Gastroesophageal sphincter (tissue), 4 donors: ENCODE data around the gene TRIM2. TPM values are rescaled to one million over a fixed set of nuclear protein-coding genes. Genes with fewer than 3 reads are reported as not detected.

Source experiments
- ATAC-seq: fragments of 150-250 bp; one replicate; pipeline ENCODE4 v1.9.1; 2016; ENCODE audit warnings: mild to moderate bottlenecking, moderate library complexity
- H3K27ac ChIP-seq, 4 donors: fragments of 200-600 bp; sonication (generic) in 3 of 4; 1 replicate in 3 of 4; 2 replicates in 1 of 4; pipeline ENCODE4 v1.5.1; 2016 to 2019
- H3K27me3 ChIP-seq: fragments of 200-600 bp; sonication (generic); one replicate; pipeline ENCODE4 v1.5.1; 2019
- H3K36me3 ChIP-seq, 2 donors: fragments of 200-600 bp; sonication (generic); one replicate each; pipeline ENCODE4 v1.5.1; 2019; ENCODE audit warnings: control low read depth in 1 of 2
- H3K4me1 ChIP-seq, 3 donors: fragments of 200-600 bp; sonication (generic); 1 replicate in 2 of 3; 2 replicates in 1 of 3; pipeline ENCODE4 v1.5.1; 2016 to 2019; ENCODE audit warnings: control low read depth in 2 of 3
- H3K4me3 ChIP-seq, 2 donors: fragments of 200-600 bp; sonication (generic); one replicate each; pipeline ENCODE4 v1.5.1; 2019; ENCODE audit warnings: mild to moderate bottlenecking in 1 of 2, moderate library complexity in 1 of 2
- H3K9me3 ChIP-seq, 3 donors: fragments of 200-600 bp; sonication (generic); one replicate each; pipeline ENCODE4 v1.5.1; 2017 to 2019; ENCODE audit warnings: control low read depth in 2 of 3
- EP300 ChIP-seq: sonication (generic); formaldehyde crosslinking; IDR thresholded peaks from one replicate; pipeline ENCODE4 v1.6.1; 2017; ENCODE audit warnings: antibody characterized with exemption, mild to moderate bottlenecking
- POLR2A ChIP-seq, 2 donors: fragments of 450-650 bp; IDR thresholded peaks; one replicate each; pipeline ENCODE4 v1.6.1; 2017; ENCODE audit warnings: antibody characterized with exemption in 2 of 2, mild to moderate bottlenecking in 2 of 2, moderate library complexity in 1 of 2
- POLR2AphosphoS5 ChIP-seq: sonication (generic); formaldehyde crosslinking; IDR thresholded peaks from one replicate; pipeline ENCODE4 v1.6.1; 2017; ENCODE audit warnings: antibody characterized with exemption
- WGBS, 2 donors: methylation state at CpG; one replicate each; pipeline ENCODE4 v1.1.5; 2018; ENCODE audit warnings: low coverage in 1 of 2; 5-methylcytosine and 5-hydroxymethylcytosine counted together
- total RNA-seq, 4 donors: library from RNA; depleted of rRNA; stranded (reverse); fragments of >200 nt; gene quantifications; one replicate each; pipeline ENCODE4 v1.1.0, GENCODE V29; 2016
- TF ChIP-seq, protein P1 (sequence below), 4 experiments: fragments of 200-600 bp in 2 of 4; fragments of 450-650 bp in 2 of 4; sonication (generic) in 1 of 4; IDR thresholded peaks; one replicate each; pipeline ENCODE4 v1.5.1; 2017 to 2019; ENCODE audit warnings: antibody characterized with exemption in 4 of 4, mild to moderate bottlenecking in 2 of 4, moderate library complexity in 2 of 4

Gene TRIM2
- total RNA-seq, 4 donors from 2014 or later, result 31.2 to 59.2 (median 44.4) TPM

GRCh38 chr4:153283260-153283659, 79.0 kb downstream of the TRIM2 start:
- H3K27me3 ChIP-seq, result no peaks in the 10 kb centered on the region
- no peak for ATAC-seq
- no peak overlapping the region for H3K4me3 ChIP-seq
- no peak overlapping the region for H3K27ac ChIP-seq
- H3K4me1 ChIP-seq, result no peaks in the 10 kb centered on the region
- no peak for TF ChIP-seq EP300
- TF ChIP-seq, protein P1, sequence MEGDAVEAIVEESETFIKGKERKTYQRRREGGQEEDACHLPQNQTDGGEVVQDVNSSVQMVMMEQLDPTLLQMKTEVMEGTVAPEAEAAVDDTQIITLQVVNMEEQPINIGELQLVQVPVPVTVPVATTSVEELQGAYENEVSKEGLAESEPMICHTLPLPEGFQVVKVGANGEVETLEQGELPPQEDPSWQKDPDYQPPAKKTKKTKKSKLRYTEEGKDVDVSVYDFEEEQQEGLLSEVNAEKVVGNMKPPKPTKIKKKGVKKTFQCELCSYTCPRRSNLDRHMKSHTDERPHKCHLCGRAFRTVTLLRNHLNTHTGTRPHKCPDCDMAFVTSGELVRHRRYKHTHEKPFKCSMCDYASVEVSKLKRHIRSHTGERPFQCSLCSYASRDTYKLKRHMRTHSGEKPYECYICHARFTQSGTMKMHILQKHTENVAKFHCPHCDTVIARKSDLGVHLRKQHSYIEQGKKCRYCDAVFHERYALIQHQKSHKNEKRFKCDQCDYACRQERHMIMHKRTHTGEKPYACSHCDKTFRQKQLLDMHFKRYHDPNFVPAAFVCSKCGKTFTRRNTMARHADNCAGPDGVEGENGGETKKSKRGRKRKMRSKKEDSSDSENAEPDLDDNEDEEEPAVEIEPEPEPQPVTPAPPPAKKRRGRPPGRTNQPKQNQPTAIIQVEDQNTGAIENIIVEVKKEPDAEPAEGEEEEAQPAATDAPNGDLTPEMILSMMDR (IDR thresholded peaks at IDR 0.05), result no peak
- TF ChIP-seq POLR2AphosphoS5, result no peak
- TF ChIP-seq POLR2A (IDR thresholded peaks at IDR 0.05), result no peak
- peaks cover 0 to 9% (median 0%) of the 10 kb centered on the region in 3 donors for H3K9me3 ChIP-seq
- H3K36me3 ChIP-seq, result peaks cover 0 to 38% of the 10 kb centered on the region in 2 donors
- 95 to 97% methylated on average over 3 of the region's 3 CpGs for WGBS, 2 donors

GRCh38 chr4:153290134-153290533, 85.9 kb downstream of the TRIM2 start:
- no peak for ATAC-seq
- peaks cover 0 to 6% (median 0%) of the 10 kb centered on the region in 3 donors for H3K9me3 ChIP-seq
- TF ChIP-seq EP300 (no peak), POLR2A (IDR thresholded peaks at IDR 0.05) (no peak), POLR2AphosphoS5 (no peak)
- TF ChIP-seq, protein P1 (IDR thresholded peaks at IDR 0.05), result no peak
- H3K36me3 ChIP-seq, result peaks cover 0 to 41% of the 10 kb centered on the region in 2 donors
- no peaks in the 10 kb centered on the region for H3K27me3 ChIP-seq
- WGBS, 2 donors, result 90 to 91% methylated on average over 3 of the region's 3 CpGs
- H3K4me1 ChIP-seq, result peaks cover 0 to 11% (median 0%) of the 10 kb centered on the region in 3 donors
- H3K27ac ChIP-seq, result no peak overlapping the region
- no peak overlapping the region for H3K4me3 ChIP-seq

DNA sequence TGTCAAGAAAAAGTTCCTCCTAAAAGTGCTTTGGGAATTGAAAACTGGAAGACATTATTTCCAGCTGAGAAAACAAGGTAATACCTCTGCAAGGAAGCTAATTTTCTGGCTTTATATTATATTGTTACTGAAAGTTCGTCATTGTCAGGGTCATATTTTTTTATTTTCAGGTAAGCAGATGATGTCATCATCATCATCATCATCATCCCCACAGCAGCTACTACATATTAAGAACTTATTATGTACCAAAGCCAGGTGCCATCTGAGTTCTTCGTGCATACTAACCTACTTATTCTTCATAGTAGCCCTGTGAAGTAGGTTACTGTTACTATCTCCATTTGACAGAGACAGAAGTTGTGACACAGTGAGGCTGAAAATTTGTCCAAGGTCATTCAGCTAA, 87.3 kb downstream of the TRIM2 start:
- 84 to 100% methylated on average over 2 of the region's 2 CpGs for WGBS, 2 donors

DNA sequence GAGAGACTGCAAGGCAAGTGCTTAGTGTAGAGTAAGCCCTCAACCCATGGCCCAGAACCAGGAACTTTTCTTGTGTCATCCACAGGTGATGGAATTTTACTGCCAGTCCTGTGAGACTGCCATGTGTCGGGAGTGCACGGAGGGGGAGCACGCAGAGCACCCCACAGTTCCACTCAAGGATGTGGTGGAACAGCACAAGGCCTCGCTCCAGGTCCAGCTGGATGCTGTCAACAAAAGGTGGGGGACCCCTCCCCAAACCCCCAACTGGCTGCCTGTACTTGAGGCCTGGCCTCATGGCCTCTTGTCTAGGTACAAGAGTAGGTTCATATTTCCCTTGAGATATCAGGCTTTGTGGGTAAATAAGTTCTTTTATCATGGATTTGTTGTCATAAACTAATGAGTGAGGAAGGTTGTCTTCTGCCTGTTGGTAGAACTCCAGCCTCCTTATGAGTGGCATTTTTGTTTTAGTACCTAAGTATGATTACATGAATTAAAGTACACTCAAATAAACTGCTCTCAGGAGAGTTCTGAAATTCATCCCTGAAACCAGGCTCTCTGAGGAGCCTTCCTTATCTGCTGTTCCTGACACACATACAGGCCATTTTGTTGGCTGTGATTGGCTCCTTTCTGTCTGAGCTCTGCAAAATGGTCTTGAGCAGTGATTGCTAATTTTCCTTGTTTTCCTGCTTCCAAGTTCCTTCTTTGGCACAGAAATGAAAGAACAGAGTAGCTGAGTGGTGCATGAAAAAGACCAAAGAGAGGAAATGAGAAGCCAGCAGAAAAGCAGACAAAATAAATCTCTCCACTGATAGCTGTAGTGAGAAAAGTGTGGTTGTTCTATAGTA, 88.9 kb downstream of the TRIM2 start:
- Histone ChIP-seq H3K4me3 (no peak overlapping the region), H3K27ac (no peak overlapping the region), H3K36me3 (peaks cover 0 to 54% of the 10 kb centered on the region in 2 donors), H3K4me1 (peaks cover 6 to 41% (median 12%) of the 10 kb centered on the region in 3 donors), H3K27me3 (no peaks in the 10 kb centered on the region), H3K9me3 (peaks cover 0 to 5% (median 0%) of the 10 kb centered on the region in 3 donors)
- 100% methylated on average over 1 of the region's 4 CpGs; no CpG with 5 or more reads in 1 of the 2 donors for WGBS, 2 donors
- TF ChIP-seq POLR2A (IDR thresholded peaks at IDR 0.05) (no peak), EP300 (no peak), POLR2AphosphoS5 (no peak)
- TF ChIP-seq, protein P1 (IDR thresholded peaks at IDR 0.05), result no peak
- no peak for ATAC-seq

More for the DNA sequence above, 87.3 kb downstream of the TRIM2 start:
- TF ChIP-seq POLR2AphosphoS5 (no peak), POLR2A (IDR thresholded peaks at IDR 0.05) (no peak), EP300 (no peak)
- TF ChIP-seq, protein P1 (IDR thresholded peaks at IDR 0.05), result no peak
- Histone ChIP-seq H3K27ac (no peak overlapping the region), H3K36me3 (peaks cover 0 to 53% of the 10 kb centered on the region in 2 donors), H3K4me1 (peaks cover 6 to 25% (median 7%) of the 10 kb centered on the region in 3 donors), H3K4me3 (no peak overlapping the region), H3K9me3 (peaks cover 0 to 6% (median 0%) of the 10 kb centered on the region in 3 donors), H3K27me3 (no peaks in the 10 kb centered on the region)
- no peak for ATAC-seq

GRCh38 chr4:153293742-153294057, 89.5 kb downstream of the TRIM2 start:
- WGBS, 2 donors, result 83% methylated on average over 4 to 5 of the region's 5 CpGs
- Histone ChIP-seq H3K4me3 (no peak overlapping the region), H3K27ac (no peak overlapping the region), H3K27me3 (no peaks in the 10 kb centered on the region), H3K36me3 (peaks cover 0 to 55% of the 10 kb centered on the region in 2 donors), H3K9me3 (no peaks in the 10 kb centered on the region), H3K4me1 (peaks cover 6 to 43% (median 12%) of the 10 kb centered on the region in 3 donors)
- no peak for ATAC-seq
- TF ChIP-seq, protein P1 (IDR thresholded peaks at IDR 0.05), result no peak
- no peak for TF ChIP-seq POLR2A (IDR thresholded peaks at IDR 0.05)
- TF ChIP-seq POLR2AphosphoS5, result no peak
- TF ChIP-seq EP300, result no peak
